GM10266 (cell line): ENCODE measurements around the gene SCAMP2.

ENCODE experiments used
- DNase-seq: peaks from one replicate; pipeline ENCODE4 v3.0.0; 2012; ENCODE audit errors: extremely low spot score
- CTCF ChIP-seq: IDR thresholded peaks from 2 replicates; pipeline ENCODE4 v1.5.1; 2012; ENCODE audit warnings: mild to moderate bottlenecking, low read depth; ENCODE audit not compliant: control insufficient read depth, insufficient read depth; ENCODE audit errors: missing control alignments

SCAMP2 gene

GRCh38 chr15:74794248-74794969 lies 78.8 kb downstream of the SCAMP2 start:
- no peak for DNase-seq
- TF ChIP-seq CTCF, result no peak
